Mononuclear cell (primary cell): ENCODE results near the gene TMEM236. TPM values are rescaled to one million over a fixed set of nuclear protein-coding genes. Genes with fewer than 3 reads are reported as not detected.

Experiments used
- H3K27me3 ChIP-seq: 2 replicates; pipeline ENCODE4 v1.6.0; 2011; ENCODE audit warnings: low read length, control low read depth; ENCODE audit not compliant: insufficient read depth
- H3K4me1 ChIP-seq: 2 replicates; pipeline ENCODE4 v1.5.1; 2011; ENCODE audit warnings: mild to moderate bottlenecking, low read length, control low read depth; ENCODE audit not compliant: insufficient read depth
- H3K4me3 ChIP-seq: 2 replicates; pipeline ENCODE4 v1.5.1; 2011; ENCODE audit warnings: mild to moderate bottlenecking, low read length, moderate library complexity
- H3K9me3 ChIP-seq: 2 replicates; pipeline ENCODE4 v1.5.1; 2011; ENCODE audit warnings: low read depth, mild to moderate bottlenecking, control low read depth, low read length
- total RNA-seq: library from RNA; depleted of rRNA; stranded (reverse); fragments of >200 nt; gene quantifications from one replicate; pipeline ENCODE4 v1.2.3, GENCODE V29; 2012

The TMEM236 gene
- total RNA-seq, 1 donor, result under 0.01 TPM

DNA sequence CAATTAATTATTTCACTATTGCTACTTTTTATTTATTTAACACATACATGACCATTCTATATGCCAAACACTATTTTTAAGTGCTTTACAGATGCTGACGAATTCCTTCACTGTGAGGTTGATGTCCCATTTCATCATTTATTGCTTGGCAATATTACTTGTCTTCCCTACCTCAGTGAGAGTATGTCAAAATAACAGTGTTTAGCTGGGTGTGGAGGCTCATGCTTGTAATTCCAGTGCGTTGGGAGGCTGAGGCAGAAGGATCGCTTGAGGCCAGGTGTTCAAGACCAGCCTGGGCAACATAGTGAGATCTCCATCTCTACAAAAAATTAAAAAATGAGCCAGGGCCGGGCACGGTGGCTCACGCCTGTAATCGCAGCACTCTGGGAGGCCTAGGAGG is 37.4 kb downstream of the TMEM236 start:
- Histone ChIP-seq H3K9me3 (no peaks in the 10 kb centered on the region), H3K4me1 (peaks cover 35% of the 10 kb centered on the region), H3K27me3 (no peaks in the 10 kb centered on the region), H3K4me3 (no peak overlapping the region)

DNA sequence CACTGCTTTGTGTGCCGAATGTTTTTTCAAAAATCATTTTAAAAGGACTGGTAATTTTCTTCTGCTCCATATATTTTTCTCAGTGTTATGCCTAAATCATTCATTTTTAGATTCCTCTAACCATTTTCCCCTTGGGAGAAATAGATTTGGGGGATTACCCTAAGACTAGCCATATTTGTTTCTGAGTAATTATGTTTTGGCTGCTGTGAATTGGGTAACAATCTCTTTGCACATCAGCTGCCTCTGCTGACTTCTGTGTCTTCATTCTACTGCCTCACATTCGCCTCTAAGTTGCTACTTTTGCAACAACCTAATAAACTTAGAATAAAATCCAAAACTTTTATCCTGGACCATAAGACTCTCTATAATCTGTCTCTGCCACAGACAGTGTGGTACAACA is 38.6 kb downstream of the TMEM236 start:
- H3K4me3 ChIP-seq, result no peak overlapping the region
- H3K27me3 ChIP-seq, result no peaks in the 10 kb centered on the region
- H3K4me1 ChIP-seq, result peaks cover 22% of the 10 kb centered on the region
- no peaks in the 10 kb centered on the region for H3K9me3 ChIP-seq

DNA sequence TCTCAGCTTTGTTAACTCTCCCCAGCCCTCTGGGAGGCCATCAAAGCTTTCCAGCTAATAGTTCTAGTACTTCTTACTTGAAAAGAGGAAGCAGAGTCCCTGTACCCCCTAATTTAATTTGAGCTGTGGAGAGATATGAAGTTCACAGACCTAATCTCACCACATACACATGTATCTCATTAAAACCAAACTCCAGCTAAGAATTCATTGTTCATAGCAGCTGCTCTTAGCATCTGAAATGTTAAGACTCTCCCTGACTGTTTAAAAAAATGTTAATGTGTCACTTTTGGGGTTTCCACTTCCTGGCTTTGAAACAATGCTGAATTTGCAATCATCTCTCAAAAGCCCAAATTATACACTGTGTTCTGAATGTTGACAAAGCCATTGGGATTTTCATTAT is 41.0 kb downstream of the TMEM236 start:
- no peaks in the 10 kb centered on the region for H3K9me3 ChIP-seq
- no peak overlapping the region for H3K4me3 ChIP-seq
- H3K27me3 ChIP-seq, result no peaks in the 10 kb centered on the region
- peaks cover 13% of the 10 kb centered on the region for H3K4me1 ChIP-seq

DNA sequence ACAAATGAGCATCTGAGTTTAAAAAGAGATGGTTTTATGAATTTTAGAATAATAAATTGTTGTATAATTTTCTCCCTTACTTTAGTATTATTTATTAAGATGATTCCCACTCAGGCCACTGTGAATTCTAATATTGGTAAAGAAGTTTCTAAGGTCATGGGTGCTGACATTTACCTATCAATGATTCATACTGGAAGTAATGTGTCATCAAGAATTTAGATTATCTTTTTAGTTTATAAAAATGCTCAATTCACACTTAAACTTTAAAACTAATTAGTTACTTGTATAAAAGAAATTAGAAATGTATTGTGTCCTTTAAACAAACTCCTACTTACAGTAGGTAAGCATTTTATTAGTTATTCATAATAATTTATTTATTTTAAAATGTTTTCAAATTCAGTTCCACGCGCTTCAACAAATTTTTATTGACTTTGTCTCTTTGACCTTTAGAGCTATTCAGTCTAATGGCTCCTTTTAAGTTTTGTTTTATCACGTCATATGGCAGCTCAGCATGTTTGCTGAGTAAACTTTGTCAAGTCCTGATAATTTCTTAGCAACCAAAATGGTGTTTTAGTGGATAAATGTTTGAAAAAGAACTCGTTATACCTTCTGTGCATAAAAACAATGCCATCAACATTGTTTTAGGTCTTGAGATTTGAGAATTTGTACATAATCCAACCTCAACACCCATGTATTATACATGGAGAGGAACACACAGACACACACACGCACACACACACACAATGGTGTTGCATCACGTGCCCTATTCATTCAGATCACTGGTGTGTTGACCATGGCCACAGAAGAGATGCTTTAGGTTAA is 42.0 kb downstream of the TMEM236 start:
- Histone ChIP-seq H3K4me3 (no peak overlapping the region), H3K9me3 (no peaks in the 10 kb centered on the region)

DNA sequence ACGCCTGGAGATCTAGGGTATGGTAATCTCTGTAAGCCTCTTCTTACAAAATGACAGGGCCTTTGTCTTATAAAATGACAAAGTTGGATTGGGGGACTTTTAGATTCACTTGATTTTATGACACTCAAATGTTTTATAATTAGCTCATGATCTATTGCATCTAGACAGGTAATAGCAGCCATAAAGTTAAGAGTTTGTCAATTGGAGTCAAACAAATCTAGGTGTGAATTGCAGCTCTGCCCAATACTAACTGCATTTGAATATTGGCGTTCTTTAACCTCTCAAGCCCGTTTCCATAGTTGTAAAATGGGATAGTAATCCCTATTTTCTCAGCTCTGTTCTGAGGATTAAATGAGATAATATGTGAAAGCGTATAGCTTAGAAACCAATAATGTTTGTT is 43.1 kb downstream of the TMEM236 start:
- Histone ChIP-seq H3K27me3 (no peaks in the 10 kb centered on the region), H3K9me3 (no peaks in the 10 kb centered on the region), H3K4me1 (peaks cover 13% of the 10 kb centered on the region), H3K4me3 (no peak overlapping the region)

More for the DNA sequence above, 42.0 kb downstream of the TMEM236 start:
- no peaks in the 10 kb centered on the region for H3K27me3 ChIP-seq
- peaks cover 13% of the 10 kb centered on the region for H3K4me1 ChIP-seq

DNA sequence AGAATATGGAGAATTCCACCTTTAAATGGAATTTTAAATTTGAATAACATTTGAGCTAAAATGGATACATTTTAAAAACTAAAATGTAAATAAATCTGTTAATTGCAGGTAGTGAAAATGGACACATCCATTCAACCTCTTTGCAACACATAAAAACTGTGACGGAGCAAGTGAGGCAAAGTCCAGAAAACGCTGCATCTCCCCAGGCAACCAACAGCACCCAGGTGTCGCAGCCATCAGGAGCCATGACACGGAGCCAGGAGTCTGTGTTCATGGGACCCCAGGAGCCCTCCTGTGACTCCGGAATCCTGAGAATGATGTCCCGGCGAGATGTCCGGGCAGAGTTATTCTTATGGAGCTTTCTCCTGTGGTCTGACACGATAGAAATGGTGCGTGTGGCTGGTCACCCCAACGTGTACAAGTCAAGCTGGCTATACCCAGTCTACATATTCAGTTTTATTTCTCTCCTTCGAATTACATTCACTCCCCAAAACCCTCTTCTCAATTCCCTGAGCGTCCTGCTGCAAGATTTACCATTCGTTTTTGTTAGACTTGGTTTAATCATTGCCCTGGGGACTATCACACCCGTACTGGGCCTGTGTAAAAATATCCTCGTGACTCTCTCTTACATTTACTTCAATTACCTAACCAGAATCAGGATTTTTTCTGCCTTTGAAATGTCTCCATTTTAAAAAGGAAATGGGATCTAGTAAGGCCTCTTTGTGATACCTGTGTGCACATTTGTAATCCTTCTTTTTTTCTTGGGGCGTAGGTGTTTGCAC is 44.0 kb downstream of the TMEM236 start:
- H3K9me3 ChIP-seq, result no peaks in the 10 kb centered on the region
- H3K4me1 ChIP-seq, result peaks cover 9% of the 10 kb centered on the region
- H3K27me3 ChIP-seq, result no peaks in the 10 kb centered on the region
- no peak overlapping the region for H3K4me3 ChIP-seq

DNA sequence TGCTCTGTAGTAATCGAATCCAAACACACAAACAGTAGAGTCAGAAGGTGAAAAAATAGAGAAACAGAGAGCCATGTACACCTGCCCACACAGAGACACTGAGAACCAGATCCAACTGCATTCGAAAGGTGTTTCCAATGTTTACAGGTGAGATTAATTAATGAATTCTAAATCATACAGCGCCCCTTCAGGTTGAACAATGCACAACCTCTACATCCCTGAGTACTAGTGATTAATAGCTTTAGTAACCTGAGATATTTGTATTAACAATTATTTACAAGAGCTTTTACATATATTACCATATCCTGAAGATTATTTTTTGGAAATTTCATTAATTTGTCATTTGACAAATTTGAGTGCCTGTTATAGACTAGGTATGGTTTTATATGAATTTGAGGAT is 49.5 kb downstream of the TMEM236 start:
- Histone ChIP-seq H3K4me3 (no peak overlapping the region), H3K27me3 (no peaks in the 10 kb centered on the region), H3K9me3 (no peaks in the 10 kb centered on the region), H3K4me1 (no peaks in the 10 kb centered on the region)

DNA sequence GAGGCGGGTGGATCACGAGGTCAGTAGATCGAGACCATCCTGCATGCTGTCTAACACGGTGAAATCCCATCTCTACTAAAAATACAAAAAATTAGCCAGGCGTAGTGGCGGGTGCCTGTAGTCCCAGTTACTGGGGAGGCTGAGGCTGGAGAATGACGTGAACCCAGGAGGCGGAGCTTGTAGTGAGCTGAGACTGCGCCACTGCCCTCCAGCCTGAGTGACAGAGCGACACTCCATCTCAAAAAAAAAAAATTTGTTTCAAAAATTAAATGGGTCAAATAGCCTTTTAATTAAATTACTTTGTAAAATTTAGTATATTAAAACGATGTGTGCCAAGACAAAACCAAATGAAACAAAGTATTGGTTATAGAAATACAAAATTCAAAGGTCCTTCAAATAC is 50.3 kb downstream of the TMEM236 start:
- H3K9me3 ChIP-seq, result no peaks in the 10 kb centered on the region
- H3K4me1 ChIP-seq, result no peaks in the 10 kb centered on the region
- H3K27me3 ChIP-seq, result no peaks in the 10 kb centered on the region
- no peak overlapping the region for H3K4me3 ChIP-seq

DNA sequence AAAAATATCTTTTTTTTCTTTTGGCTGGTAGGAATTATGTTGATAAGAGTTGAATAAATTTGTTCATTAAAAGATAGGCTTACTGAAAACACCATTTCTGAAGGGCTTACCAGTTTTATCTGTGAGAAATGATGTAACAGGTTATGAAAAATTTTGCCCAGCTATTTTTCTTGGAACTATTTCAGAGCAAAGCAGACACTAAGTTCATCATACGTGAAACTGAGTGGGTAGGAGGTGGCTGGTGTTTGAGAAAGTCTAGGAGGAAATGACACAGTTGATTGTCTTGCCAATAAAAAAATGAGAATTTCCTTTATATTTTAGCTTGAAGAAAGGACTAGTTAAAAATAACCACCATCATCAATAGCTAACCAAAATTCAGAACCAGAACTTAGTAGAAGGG is 51.0 kb downstream of the TMEM236 start:
- no peaks in the 10 kb centered on the region for H3K9me3 ChIP-seq
- no peaks in the 10 kb centered on the region for H3K4me1 ChIP-seq
- no peaks in the 10 kb centered on the region for H3K27me3 ChIP-seq
- H3K4me3 ChIP-seq, result no peak overlapping the region

DNA sequence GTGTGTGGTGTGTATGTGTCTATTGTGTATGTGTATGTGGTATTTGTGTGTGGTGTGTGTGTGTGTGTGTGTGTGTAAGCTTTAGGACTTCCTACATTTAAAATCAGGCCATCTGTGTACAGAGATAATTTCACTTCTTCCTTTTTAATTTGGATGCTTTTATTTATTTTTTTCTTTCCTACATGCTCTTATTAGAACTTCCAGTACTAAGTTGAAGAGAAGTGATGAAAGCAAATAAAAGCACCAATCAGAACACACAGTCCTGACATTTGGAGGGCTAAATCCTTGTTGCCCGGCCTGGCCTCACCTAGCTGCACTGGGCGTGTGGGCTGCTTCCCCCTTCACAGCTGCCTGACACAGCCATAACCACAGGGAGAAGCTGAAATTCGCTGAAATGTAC is 53.3 kb downstream of the TMEM236 start:
- H3K27me3 ChIP-seq, result no peaks in the 10 kb centered on the region
- H3K9me3 ChIP-seq, result no peaks in the 10 kb centered on the region
- H3K4me3 ChIP-seq, result no peak overlapping the region

DNA sequence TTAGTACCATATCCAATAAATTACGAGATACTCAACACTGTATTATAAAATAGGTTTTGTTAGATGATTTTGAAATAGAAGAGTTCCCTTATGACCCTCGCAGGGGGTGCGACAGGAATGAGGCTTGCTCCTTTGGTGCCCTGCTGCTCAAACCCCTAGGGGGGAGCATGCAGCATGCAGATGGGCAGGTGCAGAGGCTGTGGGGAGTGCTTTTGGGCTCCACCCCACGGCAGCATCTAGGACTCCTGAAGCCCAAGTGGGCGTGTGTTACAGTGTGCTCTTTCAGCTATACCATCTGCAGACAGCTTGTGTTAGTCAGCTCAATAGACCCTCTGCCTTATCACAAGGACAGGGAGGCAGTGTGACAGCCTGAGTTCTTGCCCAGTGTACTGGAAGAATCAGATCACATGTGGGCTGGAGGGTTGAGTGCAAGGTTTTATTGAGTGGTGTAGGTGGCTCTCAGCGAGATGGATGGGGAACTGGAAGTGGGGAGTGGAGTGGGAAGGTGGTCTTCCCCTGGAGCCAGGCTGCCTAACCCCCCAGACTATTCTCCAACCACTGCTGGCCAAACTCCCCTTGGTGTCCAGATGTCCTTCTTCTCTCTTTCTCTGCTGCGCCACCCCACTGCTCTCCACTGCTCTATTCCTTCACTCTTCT is 54.0 kb downstream of the TMEM236 start:
- no peaks in the 10 kb centered on the region for H3K27me3 ChIP-seq
- peaks cover 14% of the 10 kb centered on the region for H3K4me1 ChIP-seq
- H3K9me3 ChIP-seq, result no peaks in the 10 kb centered on the region
- no peak overlapping the region for H3K4me3 ChIP-seq

More for the DNA sequence above, 53.3 kb downstream of the TMEM236 start:
- H3K4me1 ChIP-seq, result peaks cover 14% of the 10 kb centered on the region

DNA sequence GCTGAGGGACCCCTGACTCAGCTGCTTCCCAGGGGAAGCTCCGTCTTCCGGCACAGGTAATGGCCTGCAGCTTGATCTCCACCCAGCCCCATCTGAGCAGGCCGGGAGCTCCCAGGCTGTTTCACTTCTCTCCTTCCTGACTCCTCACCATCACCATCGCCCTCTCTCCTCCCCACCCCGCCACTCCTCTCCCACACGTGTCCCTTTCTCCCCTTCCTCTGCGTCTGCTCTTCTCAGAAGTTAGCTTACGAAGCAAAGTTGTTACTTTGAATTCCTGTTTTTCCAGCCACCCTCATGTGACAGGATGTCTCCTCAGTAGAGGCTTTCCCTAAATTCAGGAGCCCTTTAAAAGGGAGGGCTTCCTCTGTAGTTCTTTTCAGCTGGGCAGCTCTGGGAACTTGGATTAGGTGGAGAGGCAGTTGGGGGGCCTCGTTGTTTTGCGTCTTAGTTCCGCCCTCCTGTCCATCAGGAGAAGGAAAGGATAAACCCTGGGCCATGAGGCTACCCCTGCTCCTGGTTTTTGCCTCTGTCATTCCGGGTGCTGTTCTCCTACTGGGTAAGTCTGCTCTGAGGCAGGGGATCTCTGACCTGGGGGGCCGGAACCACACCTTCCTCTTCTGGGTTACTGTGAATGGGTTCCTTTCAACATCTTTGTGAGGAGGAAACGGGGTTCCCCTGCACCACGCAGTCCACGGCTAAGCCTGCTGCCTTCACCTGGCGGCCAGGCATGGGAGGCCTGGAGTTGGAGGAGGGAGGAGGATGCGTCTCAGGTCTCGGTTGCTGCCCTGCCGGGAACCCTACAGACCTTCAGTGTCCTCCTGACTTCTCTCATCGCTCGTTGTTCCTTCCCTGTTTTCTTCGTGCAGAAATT is 57.2 kb downstream of the TMEM236 start, which contains the start of gene MRC1:
Gene MRC1 (plus strand): TSS at position 378 of the 871 bp plus-strand sequence. CDS start 118 bp downstream, at position 496.
- no peaks in the 10 kb centered on the region for H3K27me3 ChIP-seq
- no peak within 1 kb of the TSS for H3K4me3 ChIP-seq
- no peaks in the 10 kb centered on the region for H3K9me3 ChIP-seq
- H3K4me1 ChIP-seq, result peaks cover 14% of the 10 kb centered on the region

DNA sequence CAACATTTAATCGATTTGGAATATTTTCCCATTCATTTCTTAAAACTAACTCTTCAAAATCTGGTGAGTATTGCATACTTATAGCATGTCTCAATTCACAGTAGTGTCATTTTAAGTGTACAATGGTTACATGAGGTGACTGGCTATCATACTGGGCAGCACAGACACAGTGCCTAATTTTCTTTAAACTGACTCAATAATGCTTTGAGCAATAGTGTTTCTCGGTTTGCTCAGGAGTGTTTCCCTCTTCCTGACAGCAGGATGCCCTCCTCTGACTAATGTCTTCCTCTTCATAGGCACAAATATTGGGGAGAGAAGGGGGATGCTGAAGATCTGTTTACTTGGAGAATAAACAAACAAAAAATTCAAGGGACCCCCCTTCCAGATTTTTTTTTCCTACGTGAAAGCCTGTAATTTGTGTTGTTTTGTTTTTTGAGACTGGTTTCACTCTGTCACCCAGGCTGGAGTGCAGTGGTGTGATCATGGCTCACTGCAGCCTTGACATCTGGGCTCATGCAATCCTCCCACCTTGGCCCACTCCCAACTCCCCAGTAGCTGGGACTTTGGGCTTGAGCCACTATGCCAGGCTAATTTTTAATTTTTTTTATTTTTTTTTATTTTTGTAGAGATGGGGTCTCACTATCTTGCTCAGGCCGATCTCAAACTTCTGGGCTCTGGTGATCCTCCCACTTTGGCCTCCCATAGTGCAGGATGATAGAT is 59.3 kb downstream of the TMEM236 start:
- Histone ChIP-seq H3K4me3 (no peak overlapping the region), H3K4me1 (peaks cover 30% of the 10 kb centered on the region), H3K9me3 (no peaks in the 10 kb centered on the region), H3K27me3 (no peaks in the 10 kb centered on the region)

DNA sequence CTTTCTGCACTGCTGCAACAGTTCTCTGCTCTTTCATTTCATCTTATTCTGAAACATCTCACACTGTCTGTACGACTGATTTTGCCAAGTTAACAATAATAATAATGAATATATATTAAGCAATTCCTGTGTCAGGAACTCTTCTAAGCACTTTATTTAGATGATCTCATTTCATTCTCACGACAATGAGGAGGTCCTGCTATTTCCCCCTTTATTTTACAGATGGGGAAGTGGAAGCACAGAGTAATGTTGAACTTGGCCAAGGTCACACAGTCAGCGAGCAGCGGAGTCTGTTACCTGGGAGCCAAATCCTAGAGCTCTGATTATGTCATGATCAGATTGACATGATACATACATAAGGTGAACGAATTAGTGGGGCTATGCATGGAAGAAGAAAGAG is 63.0 kb downstream of the TMEM236 start:
- Histone ChIP-seq H3K4me1 (peaks cover 17% of the 10 kb centered on the region), H3K9me3 (no peaks in the 10 kb centered on the region), H3K27me3 (no peaks in the 10 kb centered on the region), H3K4me3 (no peak overlapping the region)
